Ectodermal cell (in vitro differentiated cells): Measurements from ENCODE around the gene EFEMP2. TPM values are rescaled to one million over a fixed set of nuclear protein-coding genes. Genes with fewer than 3 reads are reported as not detected.

Experiments
- H3K27ac ChIP-seq: 2 replicates; pipeline ENCODE4 v1.7.0; 2013; ENCODE audit warnings: mild to moderate bottlenecking, low read depth, low read length; ENCODE audit not compliant: insufficient read depth, poor library complexity, severe bottlenecking
- H3K27me3 ChIP-seq: 2 replicates; pipeline ENCODE4 v1.7.0; 2013; ENCODE audit warnings: mild to moderate bottlenecking, low read length; ENCODE audit not compliant: insufficient read depth, control insufficient read depth, poor library complexity, severe bottlenecking
- H3K36me3 ChIP-seq: one replicate; pipeline ENCODE4 v1.7.0; 2013; ENCODE audit warnings: low read length; ENCODE audit not compliant: control insufficient read depth, insufficient read depth
- H3K4me1 ChIP-seq: one replicate; pipeline ENCODE4 v1.7.0; 2013; ENCODE audit warnings: low read length; ENCODE audit not compliant: control insufficient read depth, insufficient read depth
- H3K4me3 ChIP-seq: 2 replicates; pipeline ENCODE4 v1.7.0; 2013; ENCODE audit warnings: low read depth, low read length, control low read depth; ENCODE audit not compliant: insufficient read depth
- H3K9me3 ChIP-seq: 2 replicates; pipeline ENCODE4 v1.7.0; 2013; ENCODE audit warnings: mild to moderate bottlenecking, low read length, moderate library complexity; ENCODE audit not compliant: control insufficient read depth
- WGBS, 2 experiments: methylation state at CpG; one replicate each; pipeline ENCODE4 v1.1.7; 2013; ENCODE audit warnings: missing lambda C conversion rate in 2 of 2; 5-methylcytosine and 5-hydroxymethylcytosine counted together
- polyA plus RNA-seq, 4 experiments: library from polyadenylated mRNA; stranded (reverse); fragments of 50-300 nt; gene quantifications; one replicate each; pipeline ENCODE4 v1.2.3, GENCODE V29; 2013

The EFEMP2 gene
- 25.8 TPM for polyA plus RNA-seq (2013, experiment 1 of 4)
- polyA plus RNA-seq (2013, experiment 2 of 4) = 26.8 TPM
- polyA plus RNA-seq (2013, experiment 3 of 4) = 26.6 TPM
- polyA plus RNA-seq (2013, experiment 4 of 4) = 32.7 TPM

- peaks cover 4% of the 10 kb centered on the region for H3K4me1 ChIP-seq
- H3K4me3 ChIP-seq = peak within 1 kb of the TSS; percentile 44
- no peaks in the 10 kb centered on the region for H3K36me3 ChIP-seq
- H3K27ac ChIP-seq = no peak within 1 kb of the TSS
- H3K9me3 ChIP-seq = no peaks in the 10 kb centered on the region
- 1% methylated on average over 69 of the region's 69 CpGs for WGBS, 2 experiments
- H3K27me3 ChIP-seq = peaks cover 19% of the 10 kb centered on the region
Measured at GRCh38 chr11:65872586-65873317, at the start of gene EFEMP2. Gene EFEMP2, minus strand, starts transcription at chr11:65872800. Its CDS starts 446 bp downstream, at chr11:65872354.

GRCh38 chr11:65921876-65922275, 49.3 kb upstream of the EFEMP2 start:
- WGBS, 2 experiments = 90 to 95% methylated on average over 10 of the region's 10 CpGs
- peaks cover 5% of the 10 kb centered on the region for H3K36me3 ChIP-seq
- H3K27me3 ChIP-seq = no peaks in the 10 kb centered on the region
- H3K9me3 ChIP-seq = no peaks in the 10 kb centered on the region
- H3K4me3 ChIP-seq = no peak overlapping the region
- no peak overlapping the region for H3K27ac ChIP-seq
- no peaks in the 10 kb centered on the region for H3K4me1 ChIP-seq

- no peak overlapping the region for H3K4me3 ChIP-seq
- no peaks in the 10 kb centered on the region for H3K9me3 ChIP-seq
- H3K36me3 ChIP-seq = peaks cover 5% of the 10 kb centered on the region
- no peak overlapping the region for H3K27ac ChIP-seq
- H3K4me1 ChIP-seq = no peaks in the 10 kb centered on the region
- whole genome bisulfite sequencing, 2 experiments = 93 to 94% methylated on average over 12 of the region's 12 CpGs
- no peaks in the 10 kb centered on the region for H3K27me3 ChIP-seq
Measured at GRCh38 chr11:65921033-65921555, 48.5 kb upstream of the EFEMP2 start.

GRCh38 chr11:65920372-65920802, 47.8 kb upstream of the EFEMP2 start:
- H3K9me3 ChIP-seq = no peaks in the 10 kb centered on the region
- WGBS, 2 experiments = 87 to 88% methylated on average over 15 of the region's 15 CpGs
- peaks cover 5% of the 10 kb centered on the region for H3K36me3 ChIP-seq
- no peaks in the 10 kb centered on the region for H3K4me1 ChIP-seq
- H3K4me3 ChIP-seq = peak overlapping the region; percentile 77
- no peak overlapping the region for H3K27ac ChIP-seq
- H3K27me3 ChIP-seq = no peaks in the 10 kb centered on the region

GRCh38 chr11:65919573-65920371, 47.2 kb upstream of the EFEMP2 start:
- Histone ChIP-seq H3K4me1 (no peaks in the 10 kb centered on the region), H3K4me3 (peak overlapping the region; percentile 77), H3K9me3 (no peaks in the 10 kb centered on the region), H3K36me3 (peaks cover 5% of the 10 kb centered on the region), H3K27me3 (no peaks in the 10 kb centered on the region), H3K27ac (no peak overlapping the region)
- 3 to 4% methylated on average over 56 to 57 of the region's 60 CpGs for WGBS, 2 experiments

- Histone ChIP-seq H3K9me3 (no peaks in the 10 kb centered on the region), H3K27me3 (no peaks in the 10 kb centered on the region), H3K27ac (no peak within 1 kb of the TSS), H3K4me3 (peak within 1 kb of the TSS; percentile 92), H3K4me1 (no peaks in the 10 kb centered on the region), H3K36me3 (peaks cover 5% of the 10 kb centered on the region)
- WGBS, 2 experiments = 0% methylated on average over 59 of the region's 59 CpGs
Measured at GRCh38 chr11:65919141-65919572, 46.6 kb upstream of the EFEMP2 start, which contains the start of gene DRAP1. Gene DRAP1, plus strand, starts transcription at chr11:65919426. Its CDS starts 76 bp downstream, at chr11:65919502.

GRCh38 chr11:65918211-65919140, 45.9 kb upstream of the EFEMP2 start, which contains the start of gene C11orf68:
Gene C11orf68, minus strand, starts transcription at chr11:65919062. Its CDS starts 31 bp downstream, at chr11:65919031.
- no peak within 1 kb of the TSS for H3K27ac ChIP-seq

GRCh38 chr11:65917434-65918210, 45.0 kb upstream of the EFEMP2 start:
- Histone ChIP-seq H3K4me3 (peak overlapping the region; percentile 92), H3K27me3 (no peaks in the 10 kb centered on the region), H3K4me1 (no peaks in the 10 kb centered on the region), H3K9me3 (no peaks in the 10 kb centered on the region), H3K36me3 (peaks cover 3% of the 10 kb centered on the region), H3K27ac (no peak overlapping the region)
- 92 to 94% methylated on average over 35 of the region's 35 CpGs for WGBS, 2 experiments

More at GRCh38 chr11:65918211-65919140, 45.9 kb upstream of the EFEMP2 start, which contains the start of gene C11orf68:
- 6 to 7% methylated on average over 77 of the region's 77 CpGs for WGBS, 2 experiments
- Histone ChIP-seq H3K4me1 (no peaks in the 10 kb centered on the region), H3K36me3 (peaks cover 5% of the 10 kb centered on the region), H3K4me3 (peak within 1 kb of the TSS; percentile 92), H3K27me3 (no peaks in the 10 kb centered on the region), H3K9me3 (no peaks in the 10 kb centered on the region)

- H3K36me3 ChIP-seq = no peaks in the 10 kb centered on the region
- no peaks in the 10 kb centered on the region for H3K4me1 ChIP-seq
- H3K27me3 ChIP-seq = no peaks in the 10 kb centered on the region
- WGBS, 2 experiments = 93 to 99% methylated on average over 3 of the region's 3 CpGs
- no peaks in the 10 kb centered on the region for H3K9me3 ChIP-seq
- H3K27ac ChIP-seq = no peak overlapping the region
- no peak overlapping the region for H3K4me3 ChIP-seq
Measured at GRCh38 chr11:65917077-65917433, 44.5 kb upstream of the EFEMP2 start.
